ENCODE measurements around the gene NGB. TPM values are rescaled to one million over a fixed set of nuclear protein-coding genes. Genes with fewer than 3 reads are reported as not detected.

Gene NGB
- total and polyA plus RNA-seq, 7 donors = 1.9 to 10.0 (median 9.4) TPM; not detected in 2

- Histone ChIP-seq H3K4me1 (no peaks in the 10 kb centered on the region), H3K27ac (no peak overlapping the region), H3K27me3 (peaks cover 0 to 13% (median 0%) of the 10 kb centered on the region in 3 donors), H3K36me3 (no peaks in the 10 kb centered on the region), H3K4me3 (no peak overlapping the region), H3K9me3 (no peaks in the 10 kb centered on the region)
- no peak for DNase-seq
- TF ChIP-seq POLR2AphosphoS5 (IDR thresholded peaks at IDR 0.05) = no peak
- no peak for TF ChIP-seq EP300 (IDR thresholded peaks at IDR 0.05)
- no peak for TF ChIP-seq CTCF (IDR thresholded peaks at IDR 0.05)
- TF ChIP-seq POLR2A (IDR thresholded peaks at IDR 0.05) = no peak
- intact Hi-C loops (cut with DNase I) = no loop called here
- WGBS, 2 donors = 90% methylated on average over 10 of the region's 10 CpGs
These were observed 13.3 kb downstream of the NGB start for GRCh38 chr14:77257700-77258099.

DNA sequence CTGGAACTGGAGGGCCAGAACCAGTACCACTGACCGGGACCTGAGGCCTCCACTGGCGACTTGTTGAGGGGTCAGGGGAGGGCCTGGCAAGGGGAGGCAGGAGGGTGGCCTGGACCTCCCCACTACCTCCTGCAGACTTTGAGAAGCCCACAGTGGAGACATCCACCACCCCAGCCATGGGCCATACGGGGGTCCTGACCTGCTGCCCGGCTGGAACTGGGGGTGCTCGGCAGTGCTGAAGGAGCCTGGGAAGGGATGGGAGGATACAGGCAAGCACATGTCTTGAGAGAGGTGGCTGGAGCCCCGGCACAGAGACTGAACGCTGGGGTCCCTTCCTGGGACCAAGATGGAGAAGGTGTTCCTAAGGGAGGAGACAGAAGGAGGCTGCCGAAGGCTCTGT is 14.3 kb downstream of the NGB start:
- TF ChIP-seq POLR2AphosphoS5 (IDR thresholded peaks at IDR 0.05) = no peak
- TF ChIP-seq CTCF (IDR thresholded peaks at IDR 0.05) = no peak

DNA sequence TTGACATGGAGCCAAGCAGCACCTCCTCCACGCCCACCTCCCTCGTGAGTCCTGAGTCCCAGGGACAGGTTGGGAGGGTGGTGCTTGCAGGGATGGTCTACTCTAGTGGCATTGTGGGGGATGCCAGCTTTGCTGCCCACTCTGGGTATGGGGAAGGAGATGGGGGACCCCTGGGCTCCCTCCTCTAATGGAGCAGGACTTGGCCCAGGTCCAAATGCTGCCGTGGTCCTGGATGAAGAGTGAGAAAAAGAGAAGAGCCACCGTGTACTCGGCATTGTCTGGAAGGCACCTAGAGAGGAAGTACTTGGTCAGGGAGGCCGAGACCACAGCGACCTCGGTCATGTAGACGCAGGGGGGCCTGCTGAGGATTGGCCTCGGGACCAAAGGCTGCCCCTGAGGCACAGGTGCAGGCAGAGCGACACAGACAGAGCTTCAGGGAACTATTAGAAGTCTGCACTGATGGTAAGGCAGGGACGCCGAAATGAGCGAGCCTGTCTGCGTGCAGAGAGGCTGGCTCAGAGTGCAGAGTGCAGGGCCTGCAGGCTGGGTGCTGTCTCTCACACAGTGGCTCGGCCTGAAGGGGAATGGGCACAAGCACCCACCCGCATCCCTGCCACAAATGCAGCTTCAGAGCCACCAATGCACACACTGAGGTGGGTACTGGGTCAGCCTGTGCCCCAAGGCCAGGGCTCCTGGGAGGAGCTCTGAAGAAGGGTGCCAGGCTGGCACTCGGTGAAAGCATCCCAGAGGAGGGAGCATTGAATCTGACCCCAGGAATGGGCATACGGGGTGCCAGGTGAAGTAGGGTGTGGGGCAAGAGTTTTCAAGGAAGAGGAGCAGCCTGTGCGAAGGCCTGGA is 17.4 kb downstream of the NGB start:
- H3K9me3 ChIP-seq = no peaks in the 10 kb centered on the region
- no peaks in the 10 kb centered on the region for H3K36me3 ChIP-seq
- intact Hi-C loops (cut with DNase I) = no loop called here
- DNase-seq = no peak
- H3K4me1 ChIP-seq = no peaks in the 10 kb centered on the region
- 62 to 82% methylated on average over 20 of the region's 20 CpGs for WGBS, 2 donors
- H3K27me3 ChIP-seq = no peaks in the 10 kb centered on the region
- TF ChIP-seq POLR2AphosphoS5 (IDR thresholded peaks at IDR 0.05) (no peak), EP300 (IDR thresholded peaks at IDR 0.05) (no peak), POLR2A (IDR thresholded peaks at IDR 0.05) (no peak), CTCF (IDR thresholded peaks at IDR 0.05) (no peak)
- H3K4me3 ChIP-seq = no peak overlapping the region
- no peak overlapping the region for H3K27ac ChIP-seq

More for the DNA sequence above, 14.3 kb downstream of the NGB start:
- Histone ChIP-seq H3K27me3 (peaks cover 0 to 13% (median 0%) of the 10 kb centered on the region in 3 donors), H3K9me3 (no peaks in the 10 kb centered on the region), H3K4me1 (no peaks in the 10 kb centered on the region), H3K4me3 (no peak overlapping the region), H3K36me3 (no peaks in the 10 kb centered on the region), H3K27ac (no peak overlapping the region)
- intact Hi-C loops (cut with DNase I) = no loop called here
- no peak for DNase-seq
- WGBS, 2 donors = 94% methylated on average over 8 of the region's 8 CpGs

DNA sequence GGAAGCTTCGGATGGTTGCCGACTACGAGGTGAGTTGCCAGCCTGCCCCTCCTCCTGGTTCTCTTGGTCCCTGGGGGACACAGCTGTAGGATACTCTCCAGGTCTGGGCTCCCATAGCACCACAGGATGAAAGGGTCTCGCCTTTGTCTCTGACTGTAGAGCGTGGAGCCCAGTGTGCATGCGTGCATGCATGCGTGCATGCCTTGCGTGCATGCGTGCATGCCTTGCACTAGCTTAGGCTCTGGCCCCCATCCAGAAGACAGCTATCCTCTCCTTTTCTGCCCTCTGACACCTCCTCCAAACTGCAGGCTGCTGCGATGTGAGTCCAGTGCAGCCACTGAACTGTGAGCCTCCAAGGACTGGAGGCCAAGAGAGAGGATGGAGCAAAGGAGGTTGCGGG is 19.1 kb downstream of the NGB start:
- no peak for DNase-seq
- Histone ChIP-seq H3K4me1 (no peaks in the 10 kb centered on the region), H3K27me3 (no peaks in the 10 kb centered on the region), H3K36me3 (no peaks in the 10 kb centered on the region), H3K4me3 (no peak overlapping the region), H3K27ac (no peak overlapping the region), H3K9me3 (no peaks in the 10 kb centered on the region)
- no peak for TF ChIP-seq CTCF (IDR thresholded peaks at IDR 0.05)
- TF ChIP-seq POLR2AphosphoS5 (IDR thresholded peaks at IDR 0.05) = no peak
- TF ChIP-seq EP300 (IDR thresholded peaks at IDR 0.05) = no peak
- no peak for TF ChIP-seq POLR2A (IDR thresholded peaks at IDR 0.05)
- 94 to 96% methylated on average over 11 of the region's 11 CpGs for WGBS, 2 donors
- intact Hi-C loops (cut with DNase I) = no loop called here

All from sigmoid colon (tissue), 7 donors.